ENCODE results near the gene TTYH3.
"Not testable (repeated sequence)": the region's sequence is repeated elsewhere in the genome, so short reads cannot be mapped to it uniquely, and the experiment has no call there.

Gene TTYH3

DNA sequence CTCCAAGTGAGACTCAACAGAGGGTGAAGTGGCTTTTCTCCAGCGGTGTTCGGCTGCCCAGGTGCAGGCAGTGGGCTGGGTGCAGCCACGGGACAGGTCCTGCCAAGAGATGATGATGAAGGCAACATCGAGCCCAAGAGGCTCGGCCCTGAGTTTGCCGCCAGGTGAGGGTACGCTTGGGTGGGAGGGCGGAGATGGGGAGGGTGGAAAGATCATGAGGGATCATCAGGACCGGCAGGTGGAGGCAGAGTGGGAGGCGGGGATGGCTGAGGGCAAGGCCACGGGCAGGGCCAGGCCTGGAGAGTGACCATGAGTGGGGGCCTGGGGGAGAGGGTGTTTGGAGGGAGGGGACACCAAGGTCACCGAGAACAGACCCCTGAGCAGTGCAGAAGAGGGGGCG is 38.4 kb downstream of the TTYH3 start:
- Histone ChIP-seq H3K27ac (ENCODE audit: low read length) (no peak overlapping the region), H3K4me1 (ENCODE audit: control insufficient read depth, low read depth, low read length) (no peaks in the 10 kb centered on the region), H3K4me3 (ENCODE audit: low read length) (no peak overlapping the region), H3K9me3 (ENCODE audit: control insufficient read depth, low read depth, low read length) (no peaks in the 10 kb centered on the region), H3K9ac (ENCODE audit: low read length) (no peak overlapping the region), H3K27me3 (ENCODE audit: control insufficient read depth, insufficient read depth, low read length) (no peaks in the 10 kb centered on the region), H3K36me3 (ENCODE audit: control insufficient read depth, low read depth, low read length) (no peaks in the 10 kb centered on the region)

DNA sequence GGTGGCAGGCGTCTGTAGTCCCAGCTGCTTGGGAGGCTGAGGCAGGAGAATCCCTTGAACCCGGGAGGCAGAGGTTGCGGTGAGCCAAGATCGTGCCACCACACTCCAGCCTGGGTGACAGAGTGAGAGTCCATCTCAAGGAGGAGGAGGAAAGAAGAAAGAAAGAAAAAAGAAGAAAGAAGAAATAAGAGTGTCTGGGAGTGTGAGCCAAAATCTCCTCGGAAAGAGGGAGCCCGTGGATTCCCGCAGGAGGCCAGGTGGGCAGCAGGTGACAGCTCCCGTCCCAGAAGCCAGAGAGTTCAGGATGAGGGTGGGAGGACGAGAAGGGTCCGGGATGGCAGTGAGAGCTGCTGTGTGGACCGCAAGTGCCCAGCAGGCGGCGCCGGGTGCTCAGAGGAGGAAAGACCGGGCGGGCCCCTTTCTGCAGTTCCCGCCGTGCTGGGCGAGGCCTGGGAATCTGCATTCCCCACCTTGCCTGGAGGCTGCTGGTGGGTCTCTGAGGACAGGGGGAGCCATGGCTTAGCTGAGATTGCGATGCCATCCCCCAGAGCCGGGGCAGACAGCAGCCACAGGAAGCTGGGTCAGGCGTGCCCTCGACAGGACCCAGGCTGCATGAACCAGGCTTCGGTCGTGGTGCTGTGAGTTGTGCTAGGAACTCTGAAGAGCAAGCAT is 39.1 kb downstream of the TTYH3 start:
- Histone ChIP-seq H3K4me1 (ENCODE audit: control insufficient read depth, low read depth, low read length) (no peaks in the 10 kb centered on the region), H3K27ac (ENCODE audit: low read length) (no peak overlapping the region), H3K27me3 (ENCODE audit: control insufficient read depth, insufficient read depth, low read length) (no peaks in the 10 kb centered on the region), H3K9me3 (ENCODE audit: control insufficient read depth, low read depth, low read length) (no peaks in the 10 kb centered on the region), H3K9ac (ENCODE audit: low read length) (no peak overlapping the region), H3K4me3 (ENCODE audit: low read length) (no peak overlapping the region), H3K36me3 (ENCODE audit: control insufficient read depth, low read depth, low read length) (no peaks in the 10 kb centered on the region)

DNA sequence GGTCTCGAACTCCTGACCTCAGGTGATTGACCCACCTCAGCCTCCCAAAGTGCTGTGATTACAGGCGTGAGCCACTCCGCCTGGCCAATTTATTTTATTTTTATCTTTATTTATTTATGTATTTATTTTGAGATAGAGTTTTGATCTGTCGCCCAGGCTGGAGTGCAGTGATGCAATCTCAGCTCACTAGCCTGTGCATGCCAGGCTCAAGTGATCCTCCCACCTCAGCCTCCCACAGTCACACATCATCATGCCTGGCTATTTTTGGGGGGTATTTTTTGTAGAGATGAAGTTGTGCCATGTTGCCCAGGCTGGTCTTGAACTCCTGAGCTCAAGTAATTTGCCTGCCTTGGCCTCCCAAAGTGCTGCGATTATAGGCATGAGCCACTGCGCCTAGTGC is 41.4 kb downstream of the TTYH3 start:
- not testable (repeated sequence) for H3K27me3 ChIP-seq (ENCODE audit: control insufficient read depth, insufficient read depth, low read length); H3K9me3 ChIP-seq (ENCODE audit: control insufficient read depth, low read depth, low read length); H3K4me1 ChIP-seq (ENCODE audit: control insufficient read depth, low read depth, low read length); H3K36me3 ChIP-seq (ENCODE audit: control insufficient read depth, low read depth, low read length); H3K27ac ChIP-seq (ENCODE audit: low read length); H3K9ac ChIP-seq (ENCODE audit: low read length); H3K4me3 ChIP-seq (ENCODE audit: low read length)

DNA sequence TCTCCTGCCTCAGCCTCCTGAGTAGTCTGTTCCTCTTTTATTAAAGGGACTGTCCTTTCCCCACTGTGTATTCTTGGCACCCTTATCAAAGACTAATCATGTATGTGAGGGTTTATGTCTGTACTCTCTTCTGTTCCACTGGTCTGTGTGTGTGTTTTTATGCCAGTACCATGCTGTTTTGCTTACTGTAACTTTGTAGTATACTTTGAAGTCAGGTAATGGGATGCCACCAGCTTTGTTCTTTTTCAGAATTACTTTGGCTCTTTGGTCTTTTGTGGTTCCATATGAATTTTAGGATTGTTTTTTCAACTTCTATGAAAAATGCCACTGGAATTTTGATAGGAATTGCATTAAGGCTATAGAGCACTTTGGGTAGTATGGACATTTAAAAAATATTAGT is 42.1 kb downstream of the TTYH3 start:
- Histone ChIP-seq H3K9ac (ENCODE audit: low read length) (no peak overlapping the region), H3K4me1 (ENCODE audit: control insufficient read depth, low read depth, low read length) (no peaks in the 10 kb centered on the region), H3K27ac (ENCODE audit: low read length) (no peak overlapping the region), H3K4me3 (ENCODE audit: low read length) (no peak overlapping the region), H3K36me3 (ENCODE audit: control insufficient read depth, low read depth, low read length) (no peaks in the 10 kb centered on the region), H3K9me3 (ENCODE audit: control insufficient read depth, low read depth, low read length) (no peaks in the 10 kb centered on the region), H3K27me3 (ENCODE audit: control insufficient read depth, insufficient read depth, low read length) (no peaks in the 10 kb centered on the region)

DNA sequence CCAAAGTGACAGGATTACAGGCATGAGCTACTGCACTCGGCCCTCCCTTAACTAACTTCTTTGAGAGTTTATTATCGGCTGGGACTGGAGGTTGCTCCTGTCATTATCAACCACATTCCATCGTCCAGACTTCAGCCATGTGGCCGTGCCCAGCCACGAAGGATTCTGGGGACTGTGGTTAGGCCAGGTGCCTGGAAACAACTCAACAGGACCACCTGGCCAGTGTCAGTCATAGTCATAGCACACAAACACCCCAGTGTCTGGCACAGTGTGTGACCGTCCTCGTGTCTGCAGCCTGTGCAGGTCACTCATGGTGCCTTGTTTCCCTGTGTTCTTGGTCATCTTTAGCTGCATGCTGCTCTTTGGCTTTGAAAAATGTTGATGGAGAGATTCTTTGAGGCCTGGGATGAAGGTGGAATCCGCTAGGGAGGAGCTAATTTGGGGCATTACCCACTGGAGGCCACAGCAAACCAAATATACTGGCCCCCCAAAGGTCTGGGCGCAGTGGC is 43.5 kb downstream of the TTYH3 start:
- H3K9me3 ChIP-seq (ENCODE audit: control insufficient read depth, low read depth, low read length): no peaks in the 10 kb centered on the region
- no peaks in the 10 kb centered on the region for H3K36me3 ChIP-seq (ENCODE audit: control insufficient read depth, low read depth, low read length)
- no peaks in the 10 kb centered on the region for H3K4me1 ChIP-seq (ENCODE audit: control insufficient read depth, low read depth, low read length)
- no peaks in the 10 kb centered on the region for H3K27me3 ChIP-seq (ENCODE audit: control insufficient read depth, insufficient read depth, low read length)
- H3K27ac ChIP-seq (ENCODE audit: low read length): no peak overlapping the region
- H3K9ac ChIP-seq (ENCODE audit: low read length): no peak overlapping the region
- no peak overlapping the region for H3K4me3 ChIP-seq (ENCODE audit: low read length)

DNA sequence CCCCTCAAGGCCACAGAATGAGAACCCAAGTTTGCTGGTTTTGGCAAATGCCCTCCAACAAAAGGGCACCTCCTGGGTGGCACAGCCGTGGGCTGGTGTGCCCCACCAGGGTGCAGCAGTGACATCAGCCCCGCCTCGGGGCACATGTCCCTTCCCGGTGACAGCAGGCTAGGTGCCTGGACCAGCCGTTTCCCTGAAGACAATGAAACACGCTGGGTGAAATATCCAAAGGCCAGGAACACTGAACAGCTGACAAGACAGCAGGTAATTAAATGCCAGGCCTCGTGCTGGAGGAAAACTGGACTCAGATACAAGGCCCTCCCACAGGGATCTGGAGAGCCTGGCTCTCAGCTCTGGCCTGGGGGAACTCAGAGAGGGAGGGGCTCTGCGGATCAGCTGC is 44.8 kb downstream of the TTYH3 start:
- H3K9me3 ChIP-seq (ENCODE audit: control insufficient read depth, low read depth, low read length); H3K4me3 ChIP-seq (ENCODE audit: low read length); H3K9ac ChIP-seq (ENCODE audit: low read length); H3K36me3 ChIP-seq (ENCODE audit: control insufficient read depth, low read depth, low read length); H3K27me3 ChIP-seq (ENCODE audit: control insufficient read depth, insufficient read depth, low read length); H3K4me1 ChIP-seq (ENCODE audit: control insufficient read depth, low read depth, low read length); H3K27ac ChIP-seq (ENCODE audit: low read length): not testable (repeated sequence)

DNA sequence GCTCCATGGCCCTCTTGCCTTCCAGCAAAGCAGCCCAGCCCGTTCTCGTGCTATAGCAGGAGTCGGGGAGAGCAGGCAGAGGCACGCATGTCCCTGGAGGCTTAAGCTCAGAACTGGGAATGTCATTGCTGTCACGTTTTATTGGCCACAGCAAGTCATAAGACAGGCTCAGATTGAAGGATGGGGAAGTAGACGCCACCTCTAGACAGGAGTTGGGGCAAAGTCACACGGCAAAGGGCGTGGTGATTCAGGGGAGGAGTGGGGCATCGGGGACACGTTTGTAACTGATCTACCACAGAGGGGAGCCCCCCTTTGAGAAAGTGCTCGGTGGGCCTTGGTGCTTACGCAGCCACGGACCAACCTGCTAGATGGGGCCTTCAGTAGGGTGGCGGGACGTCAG is 46.7 kb downstream of the TTYH3 start:
- H3K4me1 ChIP-seq (ENCODE audit: control insufficient read depth, low read depth, low read length); H3K27me3 ChIP-seq (ENCODE audit: control insufficient read depth, insufficient read depth, low read length): not testable (repeated sequence)

DNA sequence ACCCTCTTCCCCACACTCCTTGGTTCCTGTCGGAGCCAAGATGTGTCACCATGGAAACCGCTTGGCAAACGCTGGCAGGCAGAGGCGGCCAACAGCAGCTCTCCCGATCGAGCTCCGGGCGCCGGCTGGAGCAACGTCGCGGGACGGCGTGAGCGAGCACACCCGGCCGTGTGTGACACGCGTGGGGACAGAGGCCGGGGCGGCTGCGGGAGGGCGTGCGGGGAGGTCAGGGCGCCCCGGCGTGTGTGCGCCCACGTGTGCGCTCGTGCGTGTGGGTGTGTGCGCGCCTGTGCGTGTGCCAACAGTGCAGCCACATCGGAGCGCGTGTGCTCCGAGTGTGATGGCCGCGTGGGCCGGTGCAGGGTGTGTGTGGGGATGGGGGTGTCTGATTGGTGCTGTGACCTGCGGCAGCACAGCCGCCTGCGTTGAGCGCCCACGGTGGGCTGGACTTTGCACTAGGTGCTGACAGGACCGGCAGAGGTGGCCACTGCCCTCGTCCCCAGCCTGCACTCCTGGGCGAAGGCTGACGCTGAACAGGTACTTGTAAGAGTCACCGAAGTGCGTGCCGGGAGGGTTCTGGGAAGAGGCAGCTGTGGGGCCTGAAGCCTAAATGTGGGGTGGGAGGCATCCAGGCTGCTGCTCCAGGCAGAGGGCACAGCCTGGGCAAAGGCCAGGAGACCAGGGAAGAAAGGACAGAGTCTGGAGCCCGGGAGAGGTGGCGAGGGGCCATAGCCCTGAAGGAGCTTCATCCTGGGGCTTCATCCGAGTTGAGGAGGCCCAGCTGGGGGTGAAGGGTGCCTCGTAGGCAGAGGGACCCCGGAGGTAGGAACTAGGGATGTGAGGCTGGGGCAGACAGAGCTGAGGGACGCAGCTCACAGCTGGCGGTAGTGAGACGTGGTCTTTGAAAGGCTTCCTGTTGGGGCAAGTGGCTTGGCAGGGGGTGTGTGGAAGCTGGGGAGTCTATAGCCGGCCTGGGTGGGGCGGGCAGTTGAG is 47.6 kb downstream of the TTYH3 start:
- H3K4me3 ChIP-seq (ENCODE audit: low read length); H3K9ac ChIP-seq (ENCODE audit: low read length); H3K27ac ChIP-seq (ENCODE audit: low read length); H3K27me3 ChIP-seq (ENCODE audit: control insufficient read depth, insufficient read depth, low read length); H3K9me3 ChIP-seq (ENCODE audit: control insufficient read depth, low read depth, low read length); H3K4me1 ChIP-seq (ENCODE audit: control insufficient read depth, low read depth, low read length); H3K36me3 ChIP-seq (ENCODE audit: control insufficient read depth, low read depth, low read length): not testable (repeated sequence)

More for the DNA sequence above, 46.7 kb downstream of the TTYH3 start:
- H3K36me3 ChIP-seq (ENCODE audit: control insufficient read depth, low read depth, low read length); H3K4me3 ChIP-seq (ENCODE audit: low read length); H3K9me3 ChIP-seq (ENCODE audit: control insufficient read depth, low read depth, low read length); H3K27ac ChIP-seq (ENCODE audit: low read length); H3K9ac ChIP-seq (ENCODE audit: low read length): not testable (repeated sequence)

DNA sequence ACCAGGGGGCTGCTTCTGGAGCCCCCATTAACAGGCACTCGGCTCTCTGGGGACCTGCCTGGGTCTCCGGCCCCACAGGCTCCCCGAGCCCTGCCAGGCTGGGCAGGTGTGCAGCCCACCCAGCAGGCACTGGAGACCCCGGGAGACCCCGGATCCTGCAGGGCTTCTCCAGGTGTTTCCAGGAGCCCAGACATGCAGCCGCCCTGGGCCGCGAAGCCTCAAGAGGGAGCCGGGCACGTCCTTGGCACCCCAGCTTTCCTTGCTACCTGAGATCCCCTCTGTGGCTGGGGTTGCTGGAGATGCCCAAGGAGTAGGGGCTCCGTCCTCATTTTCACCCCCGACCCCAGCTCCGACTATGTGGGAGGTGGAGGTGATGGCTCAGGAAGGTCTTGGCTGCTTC is 48.5 kb downstream of the TTYH3 start:
- no peaks in the 10 kb centered on the region for H3K4me1 ChIP-seq (ENCODE audit: control insufficient read depth, low read depth, low read length)
- H3K9me3 ChIP-seq (ENCODE audit: control insufficient read depth, low read depth, low read length): no peaks in the 10 kb centered on the region
- H3K36me3 ChIP-seq (ENCODE audit: control insufficient read depth, low read depth, low read length): no peaks in the 10 kb centered on the region
- H3K4me3 ChIP-seq (ENCODE audit: low read length): no peak overlapping the region
- no peaks in the 10 kb centered on the region for H3K27me3 ChIP-seq (ENCODE audit: control insufficient read depth, insufficient read depth, low read length)
- H3K9ac ChIP-seq (ENCODE audit: low read length): no peak overlapping the region
- H3K27ac ChIP-seq (ENCODE audit: low read length): no peak overlapping the region

DNA sequence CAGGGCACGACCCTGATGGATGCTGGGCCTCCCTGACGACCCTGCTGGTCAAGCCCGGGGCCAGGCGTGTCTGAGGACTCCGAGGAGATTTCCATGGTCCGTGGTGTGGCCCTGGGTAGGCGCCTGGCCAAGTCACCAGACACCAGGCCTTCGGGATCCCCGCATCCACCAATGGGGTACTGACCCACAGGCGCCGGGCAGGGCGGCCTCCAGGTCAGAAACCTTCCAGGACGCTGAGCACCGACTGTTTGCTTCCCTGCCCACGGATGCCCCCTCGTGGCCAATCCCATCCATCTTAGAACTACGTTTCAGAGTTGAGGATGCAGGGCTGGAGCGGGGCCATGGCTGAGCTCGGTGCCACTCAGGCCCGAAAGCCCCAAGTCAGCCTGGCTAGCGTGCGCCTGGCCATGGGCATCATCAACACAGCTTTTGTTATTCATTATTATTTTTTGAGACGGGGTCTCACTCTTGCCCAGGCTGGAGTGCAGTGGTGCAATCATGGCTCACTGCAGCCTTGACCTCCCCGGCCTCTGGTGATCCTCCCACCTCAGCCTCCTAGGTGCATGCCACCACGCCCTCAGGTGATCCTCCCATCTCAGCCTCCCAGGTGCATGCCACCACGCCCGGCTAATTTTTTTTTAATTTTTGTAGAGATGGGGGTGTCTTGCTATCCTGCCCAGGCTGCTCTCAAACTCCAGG is 49.2 kb downstream of the TTYH3 start:
- no peaks in the 10 kb centered on the region for H3K4me1 ChIP-seq (ENCODE audit: control insufficient read depth, low read depth, low read length)
- H3K9me3 ChIP-seq (ENCODE audit: control insufficient read depth, low read depth, low read length): no peaks in the 10 kb centered on the region
- H3K36me3 ChIP-seq (ENCODE audit: control insufficient read depth, low read depth, low read length): no peaks in the 10 kb centered on the region
- H3K27ac ChIP-seq (ENCODE audit: low read length): no peak overlapping the region
- H3K4me3 ChIP-seq (ENCODE audit: low read length): no peak overlapping the region
- H3K9ac ChIP-seq (ENCODE audit: low read length): no peak overlapping the region
- H3K27me3 ChIP-seq (ENCODE audit: control insufficient read depth, insufficient read depth, low read length): peaks cover under 1% of the 10 kb centered on the region

DNA sequence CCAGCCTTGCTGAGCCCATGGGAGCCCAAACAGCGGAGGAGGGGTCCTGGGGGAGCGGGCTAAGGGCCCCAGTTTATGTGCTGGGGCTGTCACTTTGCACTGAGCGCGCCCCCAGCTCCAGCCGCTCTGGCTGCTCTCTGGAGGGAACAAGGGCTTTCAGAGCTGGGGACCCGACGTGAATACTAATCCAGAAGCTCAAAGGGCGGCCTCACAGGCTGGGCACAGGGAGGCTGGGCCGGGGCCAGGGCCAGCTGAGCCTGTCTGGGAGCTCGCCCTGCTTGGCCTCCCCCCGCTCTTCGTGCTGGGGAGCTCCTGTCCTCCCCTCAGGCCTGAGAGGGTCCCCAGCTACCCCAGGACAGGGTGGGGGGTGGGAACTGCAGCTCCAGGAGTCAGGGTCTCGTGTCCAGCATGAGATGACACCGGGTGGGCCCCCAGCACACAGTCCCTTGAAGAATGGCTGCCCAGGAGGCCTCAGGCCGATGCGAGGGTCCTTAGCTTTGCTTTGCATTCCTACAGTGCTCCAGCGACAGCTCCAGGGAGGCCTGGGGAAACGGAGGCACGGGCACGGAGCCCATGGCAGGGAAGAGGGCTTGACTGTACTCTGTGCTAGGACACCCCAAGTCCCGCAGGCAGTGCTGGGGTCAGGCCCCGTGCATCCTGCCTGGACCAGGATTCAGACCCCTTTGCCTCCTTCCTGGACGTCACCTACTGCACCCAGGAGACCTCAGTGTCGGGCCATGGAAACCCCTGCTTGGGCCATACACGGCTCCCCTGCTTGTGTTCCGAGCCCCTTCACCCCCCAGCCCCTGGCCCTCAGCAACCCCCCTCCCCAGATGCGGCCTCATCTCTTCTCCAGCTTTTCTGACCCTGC is 50.4 kb downstream of the TTYH3 start:
- no peak overlapping the region for H3K27ac ChIP-seq (ENCODE audit: low read length)
- no peak overlapping the region for H3K4me3 ChIP-seq (ENCODE audit: low read length)
- no peaks in the 10 kb centered on the region for H3K4me1 ChIP-seq (ENCODE audit: control insufficient read depth, low read depth, low read length)
- no peaks in the 10 kb centered on the region for H3K36me3 ChIP-seq (ENCODE audit: control insufficient read depth, low read depth, low read length)
- no peaks in the 10 kb centered on the region for H3K9me3 ChIP-seq (ENCODE audit: control insufficient read depth, low read depth, low read length)
- no peak overlapping the region for H3K9ac ChIP-seq (ENCODE audit: low read length)
- H3K27me3 ChIP-seq (ENCODE audit: control insufficient read depth, insufficient read depth, low read length): peaks cover 12% of the 10 kb centered on the region
